GM18508 (cell line): ENCODE results near the gene NME7.

Experiments
- ATAC-seq: cut with Tn5 transposase; IDR thresholded peaks from one replicate; pipeline ENCODE4 v1.9.1; 2021; ENCODE audit warnings: moderate number of reproducible peaks; ENCODE audit not compliant: insufficient read depth, unreplicated experiment

NME7 gene

GRCh38 chr1:169249611-169250010 is 118.0 kb downstream of the NME7 start:
- no peak for ATAC-seq

GRCh38 chr1:169245706-169246105 is 121.9 kb downstream of the NME7 start:
- ATAC-seq = no peak

- ATAC-seq = no peak
Measured at GRCh38 chr1:169240449-169241232, 127.0 kb downstream of the NME7 start.

- ATAC-seq = no peak
Measured at GRCh38 chr1:169236880-169237279, 130.7 kb downstream of the NME7 start.

GRCh38 chr1:169236143-169236542 is 131.5 kb downstream of the NME7 start:
- ATAC-seq = no peak

- ATAC-seq = no peak
Measured at GRCh38 chr1:169235568-169235967, 132.0 kb downstream of the NME7 start.

- no peak for ATAC-seq
Measured at GRCh38 chr1:169234780-169235179, 132.8 kb downstream of the NME7 start.

GRCh38 chr1:169217636-169218035 is 150.0 kb downstream of the NME7 start:
- no peak for ATAC-seq

GRCh38 chr1:169214598-169214997 is 153.0 kb downstream of the NME7 start:
- no peak for ATAC-seq

- no peak for ATAC-seq
Measured at GRCh38 chr1:169212088-169212487, 155.5 kb downstream of the NME7 start.

GRCh38 chr1:169207797-169208520 is 159.6 kb downstream of the NME7 start:
- ATAC-seq = no peak

GRCh38 chr1:169204157-169204556 is 163.4 kb downstream of the NME7 start:
- ATAC-seq = no peak

- ATAC-seq = no peak
Measured at GRCh38 chr1:169202791-169203665, 164.6 kb downstream of the NME7 start.

GRCh38 chr1:169201084-169201619 is 166.4 kb downstream of the NME7 start:
- ATAC-seq = no peak

GRCh38 chr1:169200319-169200718 is 167.3 kb downstream of the NME7 start:
- ATAC-seq = no peak

GRCh38 chr1:169196581-169196980 is 171.0 kb downstream of the NME7 start:
- ATAC-seq = no peak

GRCh38 chr1:169196161-169196560 is 171.4 kb downstream of the NME7 start:
- ATAC-seq = no peak

GRCh38 chr1:169193191-169193850 is 174.3 kb downstream of the NME7 start:
- ATAC-seq = no peak

GRCh38 chr1:169186106-169186505 is 181.5 kb downstream of the NME7 start:
- ATAC-seq = no peak

- no peak for ATAC-seq
Measured at GRCh38 chr1:169184812-169185211, 182.8 kb downstream of the NME7 start.
